Measurements from ENCODE around the gene PIGS. TPM values are rescaled to one million over a fixed set of nuclear protein-coding genes. Genes with fewer than 3 reads are reported as not detected.
A peak's percentile ranks its signal among the peaks of the same experiment; 100 is the strongest.
"Not testable (repeated sequence)": the region's sequence is repeated elsewhere in the genome, so short reads cannot be mapped to it uniquely, and the experiment has no call there.

The PIGS gene
- total and polyA plus RNA-seq, 2 experiments from 2014 or later: 72.7 to 76.0 TPM

GRCh38 chr17:28578246-28579195 is 7.2 kb upstream of the PIGS start:
- H3K36me3 ChIP-seq (ENCODE audit: low read depth): no peaks in the 10 kb centered on the region
- no peak for TF ChIP-seq EZH2phosphoT487 (IDR thresholded peaks at IDR 0.05; ENCODE audit: insufficient read depth, low read depth)
- no peak for TF ChIP-seq EZH2 (IDR thresholded peaks at IDR 0.05; ENCODE audit: insufficient read depth, poor library complexity, severe bottlenecking)
- in situ Hi-C loops (cut with MboI): no loop called here
- no peaks in the 10 kb centered on the region for H3K79me2 ChIP-seq (ENCODE audit: insufficient read depth)
- no peaks in the 10 kb centered on the region for H3F3A ChIP-seq (ENCODE audit: insufficient read depth)
- no peak overlapping the region for H2AFZ ChIP-seq
- no peaks in the 10 kb centered on the region for H3K27me3 ChIP-seq (replicated peaks; ENCODE audit: insufficient read depth)
- H3K9me2 ChIP-seq (ENCODE audit: insufficient read depth): no peaks in the 10 kb centered on the region
- H3K9me3 ChIP-seq (ENCODE audit: low read depth): no peaks in the 10 kb centered on the region
- no peaks in the 10 kb centered on the region for H3K4me1 ChIP-seq (ENCODE audit: insufficient read depth)
- H3K27ac ChIP-seq: no peak overlapping the region
- WGBS, 2 experiments (ENCODE audit: low coverage in 1 of 2, low lambda C conversion rate in 2 of 2, missing lambda C conversion rate in 2 of 2): 97% methylated on average over 8 of the region's 8 CpGs
- DNase-seq: no peak
- H4K20me1 ChIP-seq (ENCODE audit: insufficient read depth): no peaks in the 10 kb centered on the region
- no peak overlapping the region for H3K4me2 ChIP-seq (ENCODE audit: unreplicated experiment)
- H3K4me3 ChIP-seq: no peak overlapping the region
- H3K9ac ChIP-seq: no peak overlapping the region

- WGBS, 2 experiments (ENCODE audit: low coverage in 1 of 2, low lambda C conversion rate in 2 of 2, missing lambda C conversion rate in 2 of 2): 94 to 98% methylated on average over 3 of the region's 3 CpGs
- Histone ChIP-seq H3K4me3 (no peak overlapping the region), H3K79me2 (ENCODE audit: insufficient read depth) (no peaks in the 10 kb centered on the region), H3K27me3 (replicated peaks; ENCODE audit: insufficient read depth) (no peaks in the 10 kb centered on the region), H3K4me1 (ENCODE audit: insufficient read depth) (no peaks in the 10 kb centered on the region), H3K9ac (no peak overlapping the region), H3F3A (ENCODE audit: insufficient read depth) (no peaks in the 10 kb centered on the region), H2AFZ (no peak overlapping the region), H3K9me3 (ENCODE audit: low read depth) (no peaks in the 10 kb centered on the region), H4K20me1 (ENCODE audit: insufficient read depth) (no peaks in the 10 kb centered on the region), H3K27ac (no peak overlapping the region), H3K9me2 (ENCODE audit: insufficient read depth) (no peaks in the 10 kb centered on the region), H3K36me3 (ENCODE audit: low read depth) (no peaks in the 10 kb centered on the region), H3K4me2 (ENCODE audit: unreplicated experiment) (no peak overlapping the region)
- in situ Hi-C loops (cut with MboI): no loop called here
- no peak for DNase-seq
- TF ChIP-seq EZH2phosphoT487 (IDR thresholded peaks at IDR 0.05; ENCODE audit: insufficient read depth, low read depth) (no peak), EZH2 (IDR thresholded peaks at IDR 0.05; ENCODE audit: insufficient read depth, poor library complexity, severe bottlenecking) (no peak)
These were observed 6.1 kb upstream of the PIGS start for GRCh38 chr17:28577466-28577824.

- Histone ChIP-seq H3K4me1 (ENCODE audit: insufficient read depth) (peaks cover 3% of the 10 kb centered on the region; the same call in 1 of the 2 replicates), H4K20me1 (ENCODE audit: insufficient read depth) (no peaks in the 10 kb centered on the region), H3K36me3 (ENCODE audit: low read depth) (no peaks in the 10 kb centered on the region), H3K4me3 (peak within 1 kb of the TSS; percentile 66), H3K79me2 (ENCODE audit: insufficient read depth) (no peaks in the 10 kb centered on the region), H2AFZ (peak within 1 kb of the TSS; percentile 63), H3K27me3 (replicated peaks; ENCODE audit: insufficient read depth) (no peaks in the 10 kb centered on the region), H3K9me3 (ENCODE audit: low read depth) (no peaks in the 10 kb centered on the region), H3K9me2 (ENCODE audit: insufficient read depth) (no peaks in the 10 kb centered on the region), H3K9ac (peak within 1 kb of the TSS; percentile 42; the same call in 1 of the 2 replicates), H3K4me2 (ENCODE audit: unreplicated experiment) (peak within 1 kb of the TSS; percentile 47), H3F3A (ENCODE audit: insufficient read depth) (no peaks in the 10 kb centered on the region), H3K27ac (no peak within 1 kb of the TSS)
- TF ChIP-seq EZH2 (IDR thresholded peaks at IDR 0.05; ENCODE audit: insufficient read depth, poor library complexity, severe bottlenecking) (no peak), EZH2phosphoT487 (IDR thresholded peaks at IDR 0.05; ENCODE audit: insufficient read depth, low read depth) (no peak)
- 8 to 9% methylated on average over 18 to 21 of the region's 26 CpGs for WGBS, 2 experiments (ENCODE audit: low coverage in 1 of 2, low lambda C conversion rate in 2 of 2, missing lambda C conversion rate in 2 of 2)
- in situ Hi-C loops (cut with MboI): no loop called here
- DNase-seq: peak; percentile 97
These were observed 5.6 kb upstream of the PIGS start, which contains the start of gene ALDOC for GRCh38 chr17:28576758-28577465. ALDOC (minus strand) TSS chr17:28576895; CDS start chr17:28575532, 1,363 bp downstream.

GRCh38 chr17:28576016-28576415 is 4.7 kb upstream of the PIGS start:
- in situ Hi-C loops (cut with MboI); H3K79me2 ChIP-seq (ENCODE audit: insufficient read depth); DNase-seq; H3K4me2 ChIP-seq (ENCODE audit: unreplicated experiment); H3K9me3 ChIP-seq (ENCODE audit: low read depth); H3K27me3 ChIP-seq (replicated peaks; ENCODE audit: insufficient read depth); H3F3A ChIP-seq (ENCODE audit: insufficient read depth); H2AFZ ChIP-seq; H4K20me1 ChIP-seq (ENCODE audit: insufficient read depth); H3K4me3 ChIP-seq; H3K27ac ChIP-seq; H3K4me1 ChIP-seq (ENCODE audit: insufficient read depth); H3K36me3 ChIP-seq (ENCODE audit: low read depth); H3K9me2 ChIP-seq (ENCODE audit: insufficient read depth); H3K9ac ChIP-seq: not testable (repeated sequence)
- 66 to 83% methylated on average over 3 of the region's 3 CpGs for WGBS, 2 experiments (ENCODE audit: low coverage in 1 of 2, low lambda C conversion rate in 2 of 2, missing lambda C conversion rate in 2 of 2)
